OCI-LY7 (cell line): Measurements from ENCODE around the gene HMCN1. TPM values are rescaled to one million over a fixed set of nuclear protein-coding genes. Genes with fewer than 3 reads are reported as not detected.

Source experiments
- BruUV-seq: library from RNA; stranded (reverse); fragments of 400-500 nt; replicated peaks from 2 replicates; lab custom pipeline; 2021; lab: Mats Ljungman, UMichigan
- CTCF ChIA-PET: fragments of 300-600 bp; sonication (Branson Sonifier 250); formaldehyde crosslinking; loops from one replicate; lab custom pipeline; 2022; ENCODE audit warnings: antibody characterized with exemption; ENCODE audit not compliant: unreplicated experiment; lab: Charles Lee
- POLR2A ChIA-PET: fragments of 300-600 bp; sonication (Branson Sonifier 250); formaldehyde crosslinking; loops from one replicate; lab custom pipeline; 2022; ENCODE audit warnings: antibody characterized with exemption; lab: Charles Lee
- DNase-seq: peaks from one replicate; pipeline ENCODE4 v3.0.0-alpha.2; 2015; ENCODE audit warnings: low spot score
- H2AFZ ChIP-seq: fragments of 200-600 bp; sonication (generic), shearing (Covaris generic); 2 replicates; pipeline ENCODE4 v1.6.1; 2014; ENCODE audit warnings: mild to moderate bottlenecking, antibody characterized with exemption, low read length, moderate library complexity
- H3K27ac ChIP-seq: fragments of 200-600 bp; sonication (generic); 2 replicates; pipeline ENCODE4 v1.5.1; 2014; ENCODE audit warnings: mixed run types, low read depth, mild to moderate bottlenecking, moderate library complexity, low read length, inconsistent platforms; ENCODE audit not compliant: poor library complexity, severe bottlenecking
- H3K36me3 ChIP-seq: fragments of 200-600 bp; sonication (generic); 2 replicates; pipeline ENCODE4 v1.6.1; 2014; ENCODE audit warnings: mild to moderate bottlenecking, antibody characterized with exemption, low read length, moderate library complexity, mixed read lengths; ENCODE audit not compliant: insufficient read depth
- H3K4me1 ChIP-seq: fragments of 200-600 bp; sonication (generic); 2 replicates; pipeline ENCODE4 v1.5.1; 2014; ENCODE audit warnings: mild to moderate bottlenecking, low read length; ENCODE audit not compliant: insufficient read depth, poor library complexity, severe bottlenecking
- H3K4me2 ChIP-seq: fragments of 200-600 bp; sonication (generic); 2 replicates; pipeline ENCODE4 v1.6.1; 2014; ENCODE audit warnings: mild to moderate bottlenecking, low read length
- H3K4me3 ChIP-seq: fragments of 200-600 bp; sonication (generic); 2 replicates; pipeline ENCODE4 v1.5.1; 2014; ENCODE audit warnings: mild to moderate bottlenecking, low read depth, low read length; ENCODE audit not compliant: poor library complexity, severe bottlenecking
- H3K79me2 ChIP-seq: fragments of 200-600 bp; sonication (generic); 2 replicates; pipeline ENCODE4 v1.6.1; 2016; ENCODE audit warnings: low read depth, mild to moderate bottlenecking, low read length, moderate library complexity, mixed read lengths; ENCODE audit not compliant: insufficient read depth
- H3K9me2 ChIP-seq: fragments of 200-600 bp; sonication (generic); 2 replicates; pipeline ENCODE4 v1.6.1; 2016; ENCODE audit warnings: mild to moderate bottlenecking, low read length, mixed read lengths; ENCODE audit not compliant: insufficient read depth
- H3K9me3 ChIP-seq: fragments of 200-600 bp; sonication (generic); 2 replicates; pipeline ENCODE4 v1.6.1; 2014; ENCODE audit warnings: mild to moderate bottlenecking, mixed run types, low read length, mixed read lengths
- H4K20me1 ChIP-seq: fragments of 200-600 bp; sonication (generic); 2 replicates; pipeline ENCODE4 v1.6.1; 2014; ENCODE audit warnings: mild to moderate bottlenecking, antibody characterized with exemption, low read length, moderate library complexity, mixed read lengths; ENCODE audit not compliant: insufficient read depth
- CTCF ChIP-seq: fragments of 200-600 bp; sonication (generic); conservative IDR thresholded peaks from 2 replicates; pipeline ENCODE4 v1.5.1; 2014; ENCODE audit warnings: mild to moderate bottlenecking, antibody characterized with exemption, low read length, moderate library complexity, mixed read lengths
- EZH2phosphoT487 ChIP-seq: fragments of 200-600 bp; sonication (generic); IDR thresholded peaks from 2 replicates; pipeline ENCODE4 v1.6.1; 2018; ENCODE audit warnings: low read depth, borderline replicate concordance, mild to moderate bottlenecking, mixed run types, antibody characterized with exemption, low read length, moderate library complexity, mixed read lengths
- intact Hi-C: fragments of 100-400 bp; cut with micrococcal nuclease; formaldehyde crosslinking; loops from one replicate; pipeline ENCODE4 v1.10.0; 2022; ENCODE audit not compliant: unreplicated experiment
- total RNA-seq, 2 experiments: library from RNA; depleted of rRNA in 1 of 2; stranded (reverse); fragments of >200 nt in 1 of 2; shearing (Covaris generic) in 1 of 2; gene quantifications; 2 replicates each; pipeline ENCODE4 v1.2.3, GENCODE V29; 2014 to 2022

Gene HMCN1
- total RNA-seq, 2 experiments from 2014 or later: 0.02 TPM; not detected in 1

GRCh38 chr1:185734929-185735700 is 924 bp downstream of the HMCN1 start:
- H4K20me1 ChIP-seq: no peaks in the 10 kb centered on the region
- H3K4me1 ChIP-seq: no peaks in the 10 kb centered on the region
- ChIA-PET CTCF (no interaction called here), POLR2A (interaction anchor here (0.7 kb wide), 1 partner anchor 1028 kb away, joined by 3 read pairs; no protein-coding TSS in a partner anchor)
- no peak overlapping the region for H3K4me2 ChIP-seq
- no peaks in the 10 kb centered on the region for H3K36me3 ChIP-seq
- H3K79me2 ChIP-seq: no peaks in the 10 kb centered on the region
- BruUV-seq: no TSS peak
- DNase-seq: no peak
- intact Hi-C loops: no loop called here
- H2AFZ ChIP-seq: no peak overlapping the region
- no peaks in the 10 kb centered on the region for H3K9me2 ChIP-seq
- no peak overlapping the region for H3K27ac ChIP-seq
- TF ChIP-seq CTCF: no peak
- no peak for TF ChIP-seq EZH2phosphoT487
- no peak overlapping the region for H3K4me3 ChIP-seq
- no peaks in the 10 kb centered on the region for H3K9me3 ChIP-seq

GRCh38 chr1:185735701-185736064 is 1.5 kb downstream of the HMCN1 start:
- H2AFZ ChIP-seq: no peak overlapping the region

More at GRCh38 chr1:185735701-185736064, 1.5 kb downstream of the HMCN1 start:
- no peaks in the 10 kb centered on the region for H3K9me3 ChIP-seq
- no peaks in the 10 kb centered on the region for H3K9me2 ChIP-seq
- no peak overlapping the region for H3K4me3 ChIP-seq
- BruUV-seq: no TSS peak
- no peaks in the 10 kb centered on the region for H3K79me2 ChIP-seq
- TF ChIP-seq EZH2phosphoT487: no peak
- TF ChIP-seq CTCF: no peak
- POLR2A ChIA-PET: no interaction called here
- no peaks in the 10 kb centered on the region for H4K20me1 ChIP-seq
- DNase-seq: no peak
- intact Hi-C loops: no loop called here
- no peak overlapping the region for H3K27ac ChIP-seq
- no peaks in the 10 kb centered on the region for H3K36me3 ChIP-seq
- H3K4me1 ChIP-seq: no peaks in the 10 kb centered on the region
- CTCF ChIA-PET: no interaction called here
- H3K4me2 ChIP-seq: no peak overlapping the region
